CD4-positive, alpha-beta T cell treated with Interleukin-17A for 4 hours (primary cell): ENCODE data around the gene C19orf85.
A peak's percentile ranks its signal among the peaks of the same experiment; 100 is the strongest.

Experiments used
- DNase-seq: peaks from one replicate; pipeline ENCODE4 v3.0.0-alpha.2; 2020; ENCODE audit warnings: mixed read lengths

C19orf85 gene

DNA sequence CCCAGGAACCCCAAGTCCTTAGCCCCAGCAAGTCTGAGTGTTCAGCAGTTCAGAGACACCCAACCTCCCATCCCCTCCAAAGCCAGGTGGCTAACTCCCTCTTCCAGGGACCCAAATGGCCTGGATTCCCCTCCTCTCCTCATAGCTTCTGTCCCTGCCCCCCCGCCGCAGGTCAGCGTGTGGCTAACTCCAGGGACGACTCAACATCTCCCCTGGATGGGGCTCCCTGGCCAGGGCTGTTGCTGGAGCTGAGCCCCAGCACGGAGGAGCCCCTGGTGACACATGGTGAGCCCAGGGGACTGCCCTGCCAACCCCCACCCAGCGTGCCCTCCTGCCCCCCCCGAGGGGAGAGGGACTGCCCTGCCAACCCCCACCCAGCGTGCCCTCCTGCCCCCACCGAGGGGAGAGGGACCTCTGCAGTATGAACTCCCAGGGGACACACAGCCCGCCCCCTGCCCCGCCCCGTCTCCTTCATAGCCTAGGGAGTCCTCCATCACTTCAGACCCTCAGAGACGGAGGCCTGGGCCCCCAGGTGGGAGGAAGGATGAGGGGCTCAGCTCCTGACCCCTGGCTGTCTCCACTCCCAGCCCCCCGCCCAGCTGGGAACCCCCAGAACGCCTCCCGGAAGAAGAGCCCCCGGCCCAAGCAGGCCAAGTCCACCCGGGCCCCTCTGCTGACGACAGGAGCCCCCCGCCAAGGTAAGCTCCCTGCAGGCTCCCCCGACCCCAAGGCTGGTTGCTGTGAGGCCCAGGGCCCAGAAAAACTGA lies 25.3 kb upstream of the C19orf85 start:
- no peak for DNase-seq

DNA sequence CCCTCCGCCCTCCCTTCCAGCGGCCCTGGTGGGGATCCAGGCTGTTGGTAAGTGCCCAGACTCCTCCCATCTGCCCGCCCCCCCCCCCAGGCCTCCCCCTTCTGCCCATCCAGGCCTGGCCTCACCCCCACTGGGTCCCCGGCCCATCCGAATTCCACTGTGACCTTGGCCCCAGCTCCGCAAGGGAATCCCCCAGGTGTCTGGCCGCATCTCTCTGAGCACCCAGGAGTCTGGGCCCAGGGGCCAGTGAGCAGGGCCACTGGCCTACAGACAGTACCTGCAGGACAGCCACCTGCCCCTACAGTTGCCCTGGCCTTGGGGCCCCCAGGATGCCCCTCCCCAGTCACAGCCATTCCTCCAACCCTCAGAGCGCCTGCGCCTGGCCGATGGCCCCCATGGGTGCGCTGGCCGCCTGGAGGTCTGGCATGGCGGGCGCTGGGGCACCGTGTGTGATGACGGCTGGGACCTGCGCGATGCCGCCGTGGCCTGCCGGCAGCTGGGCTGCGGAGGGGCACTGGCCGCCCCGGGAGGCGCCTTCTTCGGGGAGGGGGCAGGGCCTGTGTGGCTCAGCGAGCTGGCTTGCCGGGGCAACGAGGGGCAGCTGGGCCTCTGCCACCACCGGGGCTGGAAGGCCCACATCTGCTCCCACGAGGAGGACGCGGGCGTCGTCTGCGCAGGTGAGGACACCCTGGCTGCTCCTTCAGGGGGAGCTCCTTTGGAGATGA lies 24.6 kb upstream of the C19orf85 start:
- DNase-seq = no peak

DNA sequence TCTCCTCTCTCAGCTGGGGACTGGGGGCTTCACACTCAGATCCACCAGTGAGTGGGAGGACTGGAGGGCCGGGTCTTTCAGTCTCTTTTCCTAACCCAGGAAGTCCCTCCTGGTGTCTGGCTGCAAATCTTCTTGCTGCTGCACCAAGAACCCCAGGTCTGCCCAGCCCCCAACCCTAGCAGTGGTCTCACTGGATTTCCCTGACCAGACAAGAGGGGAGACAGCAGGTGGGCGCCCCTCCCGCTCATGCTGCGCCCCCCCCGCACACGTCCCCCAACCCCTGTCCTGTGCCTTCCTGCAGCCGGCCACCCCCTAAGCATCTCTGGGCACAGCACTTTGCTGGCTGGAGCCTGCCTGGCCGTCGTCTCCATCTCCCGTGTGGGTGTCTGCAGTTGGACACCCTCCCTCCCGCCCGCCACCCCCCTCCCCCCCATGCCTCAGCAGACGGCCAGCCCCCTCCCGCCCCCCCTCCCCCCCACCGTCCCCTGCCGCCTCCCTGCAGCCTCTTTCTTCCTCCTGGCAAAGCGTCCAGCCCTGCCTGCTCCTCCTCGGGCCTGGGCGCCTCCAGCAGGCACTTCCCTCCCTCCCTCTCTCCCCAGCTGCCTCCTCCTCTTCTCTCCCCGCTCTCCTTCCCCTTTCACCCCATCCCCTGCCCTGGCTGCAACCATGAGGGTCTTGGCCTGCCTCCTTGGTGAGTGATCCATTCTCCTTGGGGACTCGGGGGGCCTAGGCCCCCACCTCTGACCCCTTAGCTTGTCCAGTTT lies 23.6 kb upstream of the C19orf85 start, which contains the start of gene SSC5D:
TSS of gene SSC5D (plus strand) at position 513 of the 764 bp plus-strand sequence. CDS start at position 667, 154 bp downstream.
- DNase-seq = no peak

DNA sequence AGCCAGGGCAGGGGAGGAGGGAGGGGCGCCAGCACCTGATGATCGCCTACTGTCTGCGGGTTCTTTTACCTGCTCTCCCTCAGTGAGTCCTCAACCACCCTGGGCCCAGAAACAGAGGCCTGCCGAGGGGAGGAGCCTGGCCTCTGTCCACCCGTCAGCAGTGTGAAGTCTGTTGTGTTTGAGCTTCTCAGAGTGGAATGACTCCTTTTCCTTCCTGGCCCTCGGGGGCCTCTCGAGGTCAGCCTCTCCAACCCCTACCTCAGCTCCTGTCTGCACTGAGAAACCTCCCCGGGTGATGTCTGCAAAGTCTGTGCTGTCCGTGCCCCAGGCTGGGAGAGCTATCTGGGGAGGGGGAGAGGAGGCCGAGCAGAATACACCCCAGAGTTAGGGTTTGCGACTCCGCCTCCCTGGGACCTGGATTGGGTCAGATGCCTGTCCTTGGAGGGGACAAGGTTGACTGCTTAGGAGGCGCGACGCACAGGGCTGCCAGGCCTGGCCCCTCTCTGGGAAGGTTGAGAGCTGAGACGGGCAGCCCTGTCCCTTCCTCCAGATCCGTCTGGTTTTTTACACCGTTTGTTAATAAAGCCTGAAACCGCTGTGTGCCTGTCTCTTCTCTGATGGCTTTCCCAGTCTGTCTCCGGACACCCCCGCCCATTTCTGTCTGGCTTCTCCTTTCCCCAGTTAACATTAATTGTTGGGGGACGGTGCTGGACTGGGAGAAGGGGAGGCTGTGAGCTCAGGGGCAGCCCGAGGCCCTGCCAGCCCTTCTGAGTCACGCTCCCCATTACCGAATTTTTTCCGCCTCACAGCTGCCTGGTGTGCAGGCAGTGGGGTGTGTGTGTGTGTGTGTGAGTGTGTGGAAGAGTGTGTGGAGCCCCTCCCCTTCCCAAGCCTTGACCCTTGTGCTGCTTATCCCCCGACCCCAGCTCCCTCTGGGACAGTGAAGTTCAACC lies 22.7 kb upstream of the C19orf85 start:
- no peak for DNase-seq

DNA sequence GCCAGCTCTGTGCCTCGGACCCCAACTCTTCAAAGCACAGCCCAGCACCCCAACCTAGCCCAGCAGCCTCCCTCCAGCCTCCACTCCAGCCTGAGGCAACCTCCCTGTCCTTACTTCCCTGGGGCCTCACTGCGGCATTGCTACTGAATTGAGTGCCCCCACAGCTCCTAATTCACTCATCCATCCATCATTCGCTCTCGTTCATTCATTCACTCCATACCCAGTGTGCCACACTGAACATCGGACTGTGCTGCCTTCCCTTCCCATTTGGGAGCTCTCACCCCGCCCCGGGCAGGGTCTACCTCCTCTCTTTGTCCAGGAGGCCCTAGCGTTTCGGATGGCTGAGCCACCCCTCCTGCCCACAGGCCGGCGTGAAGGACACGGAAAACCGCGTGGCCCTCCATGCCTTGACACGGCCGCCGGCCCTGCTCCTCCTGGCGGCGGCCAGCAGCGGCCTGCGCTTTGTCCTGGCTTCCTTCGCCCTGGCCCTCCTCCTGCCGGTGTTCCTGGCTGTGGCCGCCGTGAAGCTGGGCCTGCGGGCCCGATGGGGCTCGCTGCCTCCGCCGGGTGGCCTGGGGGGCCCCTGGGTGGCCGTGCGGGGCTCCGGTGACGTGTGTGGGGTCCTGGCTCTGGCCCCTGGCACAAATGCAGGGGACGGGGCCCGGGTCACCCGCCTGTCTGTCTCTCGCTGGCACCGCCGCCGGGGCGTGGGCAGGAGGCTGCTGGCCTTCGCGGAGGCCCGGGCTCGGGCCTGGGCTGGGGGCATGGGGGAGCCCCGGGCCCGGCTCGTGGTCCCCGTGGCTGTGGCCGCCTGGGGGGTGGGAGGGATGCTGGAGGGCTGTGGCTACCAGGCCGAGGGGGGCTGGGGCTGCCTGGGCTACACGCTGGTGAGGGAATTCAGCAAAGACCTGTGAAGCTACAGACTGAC lies 21.8 kb upstream of the C19orf85 start:
- DNase-seq = no peak

DNA sequence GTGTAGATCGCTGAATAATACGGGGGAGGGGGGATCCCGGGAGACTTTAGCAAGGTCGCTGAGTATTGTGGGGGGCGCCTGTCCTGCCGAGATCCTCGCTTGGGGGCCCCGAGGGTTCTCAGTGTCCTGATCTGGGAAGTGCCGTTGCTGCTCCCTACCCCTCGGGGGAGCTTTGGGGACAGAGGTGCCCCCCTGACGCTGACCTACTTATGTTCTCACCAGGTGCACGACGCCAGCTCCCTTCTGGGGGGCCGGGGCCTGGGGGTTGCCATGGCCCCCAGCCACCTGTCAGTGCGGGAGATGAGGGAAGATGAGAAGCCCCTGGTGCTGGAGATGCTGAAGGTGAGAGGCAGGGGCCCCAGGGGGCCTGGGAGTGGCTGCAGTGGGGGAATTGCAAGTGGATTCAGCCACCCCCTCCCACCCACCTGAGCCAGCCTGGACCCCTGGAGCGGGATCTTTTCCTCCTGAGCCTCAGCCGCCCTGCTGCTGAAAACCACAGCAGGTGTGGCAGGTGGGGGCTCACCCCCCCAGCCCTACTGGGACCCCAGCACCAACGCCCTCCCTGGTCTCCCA lies 21.0 kb upstream of the C19orf85 start:
- no peak for DNase-seq

DNA sequence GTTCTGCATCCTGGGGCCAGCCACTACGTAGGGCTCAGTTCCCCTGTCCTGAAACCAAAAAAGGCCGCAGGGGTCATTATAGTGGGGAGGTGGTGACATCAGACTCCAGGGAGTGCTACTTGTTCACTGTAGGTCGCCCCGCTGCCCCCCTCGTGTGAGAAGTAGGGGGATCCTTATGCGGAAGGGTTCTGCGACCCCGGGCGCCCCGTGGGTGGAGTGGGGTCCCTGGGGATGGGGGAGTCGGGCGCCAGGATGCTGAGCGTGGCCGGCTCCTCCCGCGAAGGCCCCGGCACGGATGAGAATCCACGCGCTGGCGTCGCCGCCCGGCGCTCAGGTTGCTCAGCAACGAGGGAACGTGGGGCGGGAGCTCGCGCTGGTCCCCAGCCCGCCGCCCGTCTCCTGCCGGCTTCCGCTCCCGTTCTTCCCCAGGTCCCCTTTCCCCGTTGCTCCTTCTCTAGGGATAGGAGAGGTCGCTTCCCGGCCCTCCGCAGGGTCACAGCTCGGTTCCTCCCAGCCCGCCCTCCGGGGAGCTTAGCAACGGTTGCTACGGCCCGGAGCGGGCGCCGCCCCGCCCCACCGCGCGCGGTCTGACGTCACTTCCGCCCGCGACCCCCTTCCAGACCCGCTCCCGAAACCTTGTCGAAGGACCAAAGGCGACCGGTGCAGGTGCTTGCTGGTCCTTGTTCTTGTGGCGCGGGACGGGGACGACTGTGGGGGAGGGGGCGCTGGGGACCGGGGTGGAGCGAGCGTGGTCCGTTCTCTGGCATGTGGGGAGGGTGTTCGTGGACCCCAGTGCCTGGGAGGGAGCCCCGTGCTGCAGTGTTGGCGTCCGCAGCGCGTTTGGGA lies 20.3 kb upstream of the C19orf85 start, which contains the start of gene NAT14:
TSS of gene NAT14 (plus strand) at position 596 of the 846 bp plus-strand sequence. CDS start 521 bp downstream, outside the sequence.
- peak; percentile 65 for DNase-seq

DNA sequence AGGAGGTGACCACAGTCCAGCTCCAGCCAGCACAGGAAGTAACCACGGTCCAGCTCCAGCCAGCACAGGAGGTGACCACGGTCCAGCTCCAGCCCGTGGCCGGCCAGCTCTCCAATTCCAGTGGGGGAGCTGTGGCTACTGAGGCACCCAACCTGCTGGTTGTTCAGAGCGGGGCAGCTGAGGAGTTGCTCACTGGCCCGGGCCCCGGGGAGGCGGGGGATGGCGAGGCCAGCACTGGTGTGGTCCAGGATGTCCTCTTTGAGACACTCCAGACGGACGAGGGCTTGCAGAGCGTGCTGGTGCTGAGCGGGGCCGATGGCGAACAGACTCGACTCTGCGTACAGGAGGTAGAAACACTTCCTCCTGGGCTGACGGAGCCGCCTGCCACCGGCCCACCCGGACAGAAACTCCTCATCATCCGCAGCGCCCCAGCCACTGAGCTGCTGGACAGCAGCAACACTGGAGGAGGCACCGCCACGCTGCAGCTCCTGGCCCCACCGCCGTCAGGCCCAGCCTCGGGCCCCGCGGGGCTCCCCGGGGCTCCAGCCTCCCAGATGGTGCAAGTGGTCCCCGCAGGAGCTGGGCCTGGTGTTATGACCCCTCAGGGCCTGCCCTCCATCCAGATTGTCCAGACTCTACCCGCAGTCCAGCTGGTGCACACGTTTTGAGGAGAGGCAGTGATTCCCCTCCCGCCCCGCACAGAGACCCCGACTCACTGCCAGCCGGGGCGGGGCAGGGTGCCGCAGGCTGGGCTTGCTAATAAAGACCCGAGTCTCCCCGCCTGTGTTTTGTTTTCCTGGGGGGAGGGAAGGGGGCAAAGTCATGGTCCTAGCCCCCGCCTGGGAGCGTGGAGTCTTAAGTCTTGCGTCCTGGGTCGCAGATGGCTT lies 19.4 kb upstream of the C19orf85 start:
- no peak for DNase-seq

DNA sequence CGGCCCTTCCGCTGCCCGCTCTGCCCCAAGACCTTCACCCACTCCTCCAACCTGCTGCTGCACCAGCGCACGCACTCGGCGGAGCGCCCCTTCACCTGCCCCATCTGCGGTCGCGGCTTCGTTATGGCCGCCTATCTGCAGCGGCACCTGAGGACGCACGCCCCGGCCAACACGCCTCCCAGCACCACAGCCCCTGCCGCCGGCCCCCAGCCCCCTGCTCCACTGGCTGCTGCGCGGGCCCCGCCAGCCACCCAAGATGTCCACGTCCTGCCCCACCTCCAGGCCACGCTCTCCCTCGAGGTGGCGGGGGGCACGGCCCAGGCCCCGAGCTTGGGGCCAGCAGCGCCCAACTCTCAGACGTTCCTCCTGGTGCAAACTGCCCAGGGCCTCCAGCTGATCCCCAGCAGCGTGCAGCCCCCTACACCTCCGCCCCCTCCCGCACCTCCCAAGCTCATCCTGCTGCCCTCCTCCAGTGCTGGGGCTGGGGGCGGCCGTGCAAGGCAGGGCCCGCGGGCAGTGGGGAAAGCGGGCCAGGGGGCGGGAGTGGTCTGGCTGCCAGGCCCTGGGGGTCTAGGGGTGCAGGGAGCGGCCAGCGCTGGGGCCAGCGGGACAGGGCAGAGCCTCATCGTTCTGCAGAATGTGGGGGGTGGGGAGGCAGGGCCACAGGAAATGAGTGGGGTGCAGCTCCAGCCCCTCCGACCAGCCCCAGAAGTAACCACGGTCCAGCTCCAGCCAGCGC lies 18.6 kb upstream of the C19orf85 start:
- no peak for DNase-seq

DNA sequence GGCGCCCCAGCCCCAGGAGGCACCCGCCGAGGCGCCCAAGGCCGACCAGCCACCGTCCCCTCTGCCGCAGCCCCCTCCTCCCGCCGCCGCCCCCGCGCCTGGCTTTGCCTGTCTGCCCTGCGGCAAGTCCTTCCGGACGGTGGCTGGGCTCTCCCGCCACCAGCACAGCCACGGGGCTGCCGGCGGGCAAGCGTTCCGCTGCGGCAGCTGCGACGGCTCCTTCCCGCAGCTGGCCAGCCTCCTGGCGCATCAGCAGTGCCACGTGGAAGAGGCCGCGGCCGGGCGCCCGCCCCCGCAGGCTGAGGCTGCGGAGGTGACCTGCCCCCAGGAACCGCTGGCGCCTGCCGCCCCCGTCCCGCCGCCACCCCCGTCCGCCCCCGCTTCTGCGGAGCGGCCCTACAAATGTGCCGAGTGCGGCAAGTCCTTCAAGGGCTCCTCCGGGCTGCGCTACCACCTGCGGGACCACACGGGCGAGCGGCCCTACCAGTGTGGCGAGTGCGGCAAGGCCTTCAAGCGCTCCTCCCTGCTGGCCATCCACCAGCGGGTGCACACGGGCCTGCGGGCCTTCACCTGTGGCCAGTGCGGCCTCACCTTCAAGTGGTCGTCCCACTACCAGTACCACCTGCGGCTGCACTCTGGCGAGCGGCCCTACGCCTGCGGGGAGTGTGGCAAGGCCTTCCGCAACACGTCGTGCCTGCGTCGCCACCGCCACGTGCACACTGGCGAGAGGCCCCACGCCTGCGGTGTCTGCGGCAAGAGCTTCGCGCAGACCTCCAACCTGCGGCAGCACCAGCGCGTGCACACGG lies 17.8 kb upstream of the C19orf85 start:
- DNase-seq = no peak

DNA sequence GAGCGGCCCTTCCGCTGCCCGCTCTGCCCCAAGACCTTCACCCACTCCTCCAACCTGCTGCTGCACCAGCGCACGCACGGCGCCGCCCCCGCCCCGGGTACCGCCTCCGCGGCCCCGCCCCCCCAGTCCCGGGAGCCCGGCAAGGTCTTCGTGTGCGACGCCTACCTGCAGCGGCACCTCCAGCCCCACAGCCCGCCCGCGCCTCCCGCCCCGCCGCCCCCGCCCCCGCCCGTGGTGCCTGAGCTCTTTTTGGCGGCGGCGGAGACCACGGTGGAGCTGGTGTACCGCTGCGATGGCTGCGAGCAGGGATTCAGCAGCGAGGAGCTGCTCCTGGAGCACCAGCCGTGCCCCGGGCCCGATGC lies 17.2 kb upstream of the C19orf85 start:
- no peak for DNase-seq

DNA sequence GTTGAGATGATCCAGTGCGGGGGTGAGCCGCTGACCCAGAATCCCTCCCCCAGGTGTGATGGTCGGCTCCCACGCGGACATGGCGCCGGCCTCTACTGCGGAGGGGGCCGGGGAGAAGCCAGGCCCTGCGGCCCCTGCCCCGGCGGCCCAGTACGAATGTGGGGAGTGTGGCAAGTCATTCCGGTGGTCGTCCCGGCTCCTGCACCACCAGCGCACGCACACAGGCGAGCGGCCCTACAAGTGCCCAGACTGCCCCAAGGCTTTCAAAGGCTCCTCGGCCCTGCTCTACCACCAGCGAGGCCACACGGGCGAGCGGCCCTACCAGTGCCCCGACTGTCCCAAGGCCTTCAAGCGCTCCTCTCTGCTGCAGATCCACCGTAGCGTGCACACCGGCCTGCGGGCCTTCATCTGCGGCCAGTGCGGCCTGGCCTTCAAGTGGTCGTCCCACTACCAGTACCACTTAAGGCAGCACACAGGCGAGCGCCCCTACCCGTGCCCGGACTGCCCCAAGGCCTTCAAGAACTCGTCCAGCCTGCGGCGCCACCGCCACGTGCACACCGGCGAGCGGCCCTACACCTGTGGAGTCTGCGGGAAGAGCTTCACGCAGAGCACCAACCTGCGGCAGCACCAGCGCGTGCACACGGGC lies 16.7 kb upstream of the C19orf85 start:
- no peak for DNase-seq

DNA sequence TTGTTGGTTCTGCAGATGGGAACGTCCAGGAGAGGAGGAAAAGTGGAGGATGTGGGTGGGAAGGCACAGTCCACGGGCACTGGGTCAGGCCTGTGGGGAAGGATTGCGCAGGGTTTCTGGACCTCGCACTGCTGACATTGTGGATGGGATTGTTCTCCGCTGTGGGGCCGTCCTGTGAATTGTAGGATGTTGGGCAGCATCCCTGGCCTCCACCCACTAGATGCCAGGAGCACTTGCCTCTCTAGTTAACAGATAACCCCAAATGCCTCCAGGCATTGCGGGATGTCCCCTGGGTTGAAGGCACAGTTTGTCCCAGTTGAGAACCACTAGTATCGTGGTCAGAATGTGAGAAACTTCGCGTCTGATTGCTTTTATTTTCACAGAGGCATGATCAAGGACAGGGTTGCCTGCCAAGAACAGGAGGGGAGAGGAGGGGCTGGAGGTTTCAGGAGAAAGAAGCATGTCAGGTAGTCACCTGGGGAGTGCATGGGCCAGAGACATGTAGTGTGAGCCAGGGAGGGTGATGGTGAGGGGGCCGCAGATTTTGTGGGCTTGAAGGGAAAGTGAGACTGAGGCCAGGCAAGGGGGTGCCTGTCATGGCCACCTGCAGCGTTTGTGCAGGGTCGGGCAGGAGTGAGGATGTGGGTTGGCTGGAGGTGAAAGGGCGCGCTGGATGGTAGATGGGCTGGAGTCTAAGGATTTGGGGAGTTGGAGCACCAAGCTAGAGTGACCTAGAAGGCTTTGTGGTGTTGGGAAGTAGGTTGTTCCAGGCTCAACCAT lies 15.1 kb upstream of the C19orf85 start:
- DNase-seq = no peak

DNA sequence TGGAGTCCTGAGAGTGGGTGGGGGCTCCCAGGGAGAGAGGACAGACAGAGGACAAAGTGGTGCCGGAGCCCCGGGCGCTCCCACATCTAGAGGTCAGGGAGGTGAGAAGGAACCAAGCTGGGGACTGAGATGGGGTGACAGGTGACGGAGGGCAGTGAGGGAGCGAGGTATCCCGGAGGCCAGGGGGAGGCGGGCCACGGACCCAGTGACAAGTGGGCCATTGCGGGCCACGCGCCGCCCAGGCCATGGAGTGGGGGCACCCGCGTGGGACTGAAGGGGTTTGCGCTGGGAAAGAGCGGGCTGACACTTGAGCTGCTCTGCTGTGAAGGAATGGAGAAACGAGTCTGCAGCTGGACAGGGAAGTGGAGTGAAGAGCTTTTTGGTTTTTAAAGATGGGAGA lies 14.5 kb upstream of the C19orf85 start:
- no peak for DNase-seq

DNA sequence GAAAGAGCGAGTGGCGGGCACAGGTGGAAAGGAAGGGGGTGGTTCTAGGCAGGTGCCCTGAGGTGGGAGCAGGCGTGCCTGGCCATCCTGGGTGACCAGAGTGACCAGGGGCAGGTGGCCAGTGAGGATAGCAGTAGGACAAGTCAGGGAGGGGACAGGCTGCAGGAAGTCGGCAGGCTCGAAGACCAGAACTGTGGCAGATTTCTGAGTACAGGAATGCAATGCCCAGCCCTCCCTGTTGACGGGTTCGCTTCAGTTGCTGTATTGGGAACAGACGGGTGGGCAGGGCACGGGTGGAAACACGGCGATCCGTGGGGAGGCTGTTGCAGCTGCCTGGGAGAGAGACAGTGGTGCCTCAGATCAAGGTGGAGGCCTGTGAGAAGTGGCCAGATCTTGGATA lies 13.8 kb upstream of the C19orf85 start:
- no peak for DNase-seq

DNA sequence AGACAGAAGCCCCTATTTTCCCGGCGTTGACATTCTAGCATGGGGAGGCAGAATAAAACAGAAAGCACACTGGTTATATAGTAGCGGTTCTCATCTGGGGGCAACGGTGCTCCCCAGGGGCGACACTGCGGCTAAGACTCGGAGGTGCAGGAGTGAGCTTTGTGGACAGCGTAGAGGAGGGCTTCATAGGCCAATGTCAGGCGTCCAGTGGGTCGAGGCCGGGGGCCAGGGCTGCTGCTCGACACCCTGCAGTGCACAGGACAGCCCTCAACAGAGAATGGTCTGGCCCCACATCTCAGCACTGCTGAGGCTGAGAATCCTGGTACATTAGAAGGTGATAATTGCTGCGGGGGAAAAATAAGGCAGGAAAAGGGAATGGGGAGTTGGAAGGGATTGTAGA lies 13.4 kb upstream of the C19orf85 start:
- DNase-seq = no peak
